DMS114 treated with DMSO at 0.1 percent for 48 hours (cell line): ENCODE measurements around the gene WDR20.
"Not testable (repeated sequence)": the region's sequence is repeated elsewhere in the genome, so short reads cannot be mapped to it uniquely, and the experiment has no call there.

Source experiments
- DNase-seq: peaks from one replicate; lab custom pipeline; 2025; ENCODE audit not compliant: unreplicated experiment; lab: John Stamatoyannopoulos, UW

Gene WDR20

DNA sequence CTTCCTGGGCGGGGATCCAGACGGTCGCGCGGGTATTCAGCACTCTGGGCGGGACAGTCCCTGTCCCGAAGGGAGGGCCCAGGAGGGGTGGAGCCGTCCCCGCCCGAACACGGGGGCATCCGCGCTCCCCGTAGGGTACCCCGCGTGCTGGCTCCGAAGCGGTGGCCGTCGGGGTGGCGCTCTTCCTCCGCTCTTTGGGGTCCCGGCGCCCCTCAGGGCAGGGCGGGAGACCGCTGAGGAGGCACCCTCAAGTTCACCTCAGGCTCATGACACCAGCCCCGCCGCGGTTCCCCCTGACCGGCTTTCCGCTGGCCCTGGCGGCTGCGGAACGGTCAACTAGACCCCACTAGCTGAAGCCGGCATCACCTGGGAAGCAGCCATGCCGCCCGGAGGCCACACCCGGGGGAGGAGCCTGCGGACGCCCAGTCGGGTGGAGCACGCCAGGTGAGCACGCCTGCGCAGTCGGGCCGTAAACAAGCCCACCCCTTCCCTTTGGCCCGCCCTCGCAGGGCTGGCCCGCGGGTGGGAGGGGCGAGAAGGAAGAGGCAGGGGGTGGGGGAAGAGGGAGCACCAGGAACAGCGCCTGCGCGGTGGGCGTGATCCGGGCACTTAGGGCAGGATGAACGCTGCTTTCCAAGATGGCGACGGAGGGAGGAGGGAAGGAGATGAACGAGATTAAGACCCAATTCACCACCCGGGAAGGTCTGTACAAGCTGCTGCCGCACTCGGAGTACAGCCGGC is at the start of gene WDR20:
TSS of gene WDR20 (plus strand) at position 612 of the 741 bp plus-strand sequence. CDS start at position 639, 27 bp downstream.
- peak; percentile 92 for DNase-seq

DNA sequence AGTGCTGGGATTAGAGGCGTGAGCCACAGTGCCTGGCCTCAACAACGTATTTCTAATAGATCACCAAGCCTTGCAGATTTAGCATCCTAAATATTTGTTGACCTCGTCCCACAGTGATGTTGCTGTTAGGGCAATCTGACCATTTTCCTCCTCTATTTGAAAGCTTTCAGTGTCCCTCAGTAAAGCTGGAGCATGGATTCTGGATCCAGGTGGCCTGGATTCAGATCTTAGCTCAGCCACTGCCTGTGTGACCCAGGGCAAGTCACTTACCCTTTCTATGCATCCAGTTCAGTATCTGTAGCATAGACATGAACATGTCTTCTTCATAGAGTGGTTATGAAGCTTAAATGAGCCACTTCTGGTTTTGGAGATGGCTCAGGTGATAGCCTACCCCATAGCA is 49.0 kb upstream of the WDR20 start:
- no peak for DNase-seq

DNA sequence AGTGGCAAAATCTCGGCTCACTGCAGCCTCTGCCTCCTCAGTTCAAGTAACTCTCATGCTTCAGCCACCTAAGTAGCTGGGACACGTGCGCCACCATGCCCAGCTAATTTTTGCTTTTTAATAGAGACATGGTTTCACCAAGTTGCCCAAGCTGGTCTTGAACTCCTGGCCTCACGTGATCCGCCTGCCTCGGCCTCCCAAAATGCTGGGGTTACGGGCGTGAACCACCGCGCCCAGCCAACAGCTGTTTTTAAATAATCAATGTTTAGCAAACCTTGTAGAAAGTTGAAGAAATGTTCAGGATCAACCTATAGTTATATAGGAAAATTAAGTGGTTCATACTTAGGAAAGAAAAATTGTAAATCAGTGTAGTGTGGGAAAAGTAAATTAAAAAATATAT is 46.9 kb upstream of the WDR20 start:
- no peak for DNase-seq

DNA sequence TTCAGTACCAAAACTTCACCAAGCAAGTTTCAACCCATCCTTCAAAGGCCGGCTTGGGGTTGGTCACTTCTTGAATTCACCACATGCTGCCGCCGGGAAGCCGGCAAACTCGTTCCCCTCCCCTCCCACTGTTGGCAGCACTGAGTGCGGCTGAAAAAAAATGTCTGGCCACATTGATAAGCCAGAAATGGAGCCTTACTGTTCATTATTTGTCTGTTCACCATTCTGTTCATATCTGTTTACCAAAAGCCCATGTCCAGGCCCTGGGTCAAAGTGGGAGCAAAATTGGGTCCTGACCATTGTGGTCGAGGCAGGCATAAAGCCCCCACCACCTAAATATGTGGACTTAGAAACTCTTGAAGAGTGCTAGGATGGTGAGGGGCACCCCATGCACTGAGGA is 45.6 kb upstream of the WDR20 start:
- no peak for DNase-seq

- DNase-seq: no peak
These were observed 44.3 kb upstream of the WDR20 start for GRCh38 chr14:102095231-102095870.

DNA sequence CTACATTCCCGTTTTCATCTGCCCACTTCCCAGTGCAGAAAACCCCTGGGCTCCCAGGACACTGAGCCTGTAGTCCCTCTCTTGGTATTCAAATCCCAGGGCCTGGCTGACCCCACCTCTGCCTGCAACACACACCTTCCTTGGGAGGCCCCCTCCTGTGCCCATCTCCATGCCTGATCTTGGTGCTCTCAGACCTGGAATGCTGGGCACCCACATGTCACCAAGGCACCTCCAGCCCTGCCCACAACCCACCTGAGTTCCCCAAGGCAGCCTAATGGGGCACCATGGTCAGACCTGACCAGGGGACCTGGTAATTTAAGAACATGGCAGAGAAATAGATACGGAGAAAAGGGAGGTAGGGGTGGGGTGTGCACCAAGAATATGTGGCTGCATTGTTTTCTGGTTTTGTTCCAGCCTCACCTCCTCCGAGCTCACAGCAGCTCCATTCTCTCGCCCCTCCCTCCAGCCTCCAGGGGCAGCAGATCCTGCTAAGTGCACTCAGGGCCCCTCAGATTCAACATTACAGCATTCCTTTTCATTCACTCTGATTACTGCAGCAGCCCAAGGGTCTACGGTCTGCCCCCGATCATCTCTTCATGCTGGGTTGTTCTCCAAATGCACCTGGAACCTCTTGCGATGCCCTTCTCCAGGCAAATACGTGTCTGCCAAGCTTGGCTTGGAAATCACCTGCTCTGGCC is 43.7 kb upstream of the WDR20 start:
- no peak for DNase-seq

- peak; percentile 34 for DNase-seq
These were observed 43.0 kb upstream of the WDR20 start for GRCh38 chr14:102096569-102097188.

- no peak for DNase-seq
These were observed 42.1 kb upstream of the WDR20 start for GRCh38 chr14:102097441-102098135.

GRCh38 chr14:102103062-102103695 is 36.5 kb upstream of the WDR20 start:
- no peak for DNase-seq

GRCh38 chr14:102105369-102105768 is 34.3 kb upstream of the WDR20 start:
- DNase-seq: no peak

GRCh38 chr14:102109332-102109731 is 30.4 kb upstream of the WDR20 start:
- DNase-seq: not testable (repeated sequence)

DNA sequence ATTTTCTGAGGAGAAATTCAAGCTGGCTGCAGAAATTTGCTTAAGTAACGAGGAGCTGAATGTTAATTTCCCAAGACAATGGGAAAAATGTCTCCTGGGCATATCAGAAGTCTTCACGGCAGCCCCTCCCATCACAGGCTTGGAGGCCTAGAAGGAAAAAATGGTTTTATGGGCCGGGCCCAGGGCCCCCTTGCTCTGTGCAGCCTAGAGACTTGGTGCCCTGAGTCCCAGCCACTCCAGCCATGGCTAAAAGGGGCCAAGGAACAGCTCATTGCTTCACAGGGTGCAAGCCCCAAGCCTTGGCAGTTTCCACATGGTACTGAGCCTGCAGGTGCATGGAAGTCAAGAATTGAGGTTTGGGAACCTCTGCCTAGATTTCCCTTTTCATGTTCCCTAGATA is 28.6 kb upstream of the WDR20 start:
- no peak for DNase-seq

GRCh38 chr14:102116361-102117180 is 23.1 kb upstream of the WDR20 start:
- no peak for DNase-seq

GRCh38 chr14:102117852-102118251 is 21.8 kb upstream of the WDR20 start:
- no peak for DNase-seq

- no peak for DNase-seq
These were observed 18.8 kb upstream of the WDR20 start for GRCh38 chr14:102120888-102121287.

DNA sequence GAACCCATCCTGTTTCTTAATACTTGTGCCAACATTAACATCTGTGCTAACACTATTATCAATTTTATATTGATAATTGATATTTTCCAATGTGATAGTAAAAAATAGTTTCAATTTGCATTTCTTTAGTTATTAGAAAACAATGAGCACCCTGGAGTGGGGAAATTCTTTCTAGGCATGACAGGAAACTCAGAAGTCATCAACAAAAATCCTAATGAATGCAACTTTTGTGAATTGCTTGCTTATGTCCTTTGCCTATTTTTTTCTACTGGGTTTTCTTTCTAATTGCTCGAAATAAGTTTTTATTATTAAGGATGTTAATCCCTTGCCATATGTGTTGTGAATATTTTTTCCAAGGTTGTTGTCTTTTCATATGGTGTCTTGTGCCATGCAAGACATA is 18.1 kb upstream of the WDR20 start:
- DNase-seq: no peak

- no peak for DNase-seq
These were observed 15.3 kb upstream of the WDR20 start for GRCh38 chr14:102124419-102124818.

DNA sequence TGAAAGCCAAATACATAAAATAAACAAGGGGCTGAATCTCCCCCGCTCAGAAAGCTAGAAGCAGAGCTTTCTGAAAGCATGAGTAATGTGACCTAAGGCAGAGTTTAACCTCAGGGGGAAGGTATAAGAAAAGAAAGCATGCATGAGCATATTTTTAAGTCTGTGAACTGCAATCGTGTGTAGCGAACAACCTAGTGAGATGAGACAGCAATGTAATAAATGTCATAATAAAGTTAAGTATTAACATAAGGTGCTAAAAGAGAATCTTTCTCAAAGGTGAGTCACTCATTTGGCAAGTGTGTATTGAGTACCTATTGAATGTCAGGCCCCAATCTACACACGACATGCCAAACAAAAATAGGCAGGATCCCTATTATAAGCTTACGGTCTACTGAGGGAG is 14.2 kb upstream of the WDR20 start:
- no peak for DNase-seq

GRCh38 chr14:102126807-102127455 is 12.8 kb upstream of the WDR20 start:
- no peak for DNase-seq
